GM19452 (cell line): Measurements from ENCODE around the gene ZDHHC11B.
"Not testable (repeated sequence)": the region's sequence is repeated elsewhere in the genome, so short reads cannot be mapped to it uniquely, and the experiment has no call there.

ENCODE experiments used
- ATAC-seq: cut with Tn5 transposase; IDR thresholded peaks from one replicate; pipeline ENCODE4 v1.9.1; 2021; ENCODE audit not compliant: unreplicated experiment

ZDHHC11B gene

DNA sequence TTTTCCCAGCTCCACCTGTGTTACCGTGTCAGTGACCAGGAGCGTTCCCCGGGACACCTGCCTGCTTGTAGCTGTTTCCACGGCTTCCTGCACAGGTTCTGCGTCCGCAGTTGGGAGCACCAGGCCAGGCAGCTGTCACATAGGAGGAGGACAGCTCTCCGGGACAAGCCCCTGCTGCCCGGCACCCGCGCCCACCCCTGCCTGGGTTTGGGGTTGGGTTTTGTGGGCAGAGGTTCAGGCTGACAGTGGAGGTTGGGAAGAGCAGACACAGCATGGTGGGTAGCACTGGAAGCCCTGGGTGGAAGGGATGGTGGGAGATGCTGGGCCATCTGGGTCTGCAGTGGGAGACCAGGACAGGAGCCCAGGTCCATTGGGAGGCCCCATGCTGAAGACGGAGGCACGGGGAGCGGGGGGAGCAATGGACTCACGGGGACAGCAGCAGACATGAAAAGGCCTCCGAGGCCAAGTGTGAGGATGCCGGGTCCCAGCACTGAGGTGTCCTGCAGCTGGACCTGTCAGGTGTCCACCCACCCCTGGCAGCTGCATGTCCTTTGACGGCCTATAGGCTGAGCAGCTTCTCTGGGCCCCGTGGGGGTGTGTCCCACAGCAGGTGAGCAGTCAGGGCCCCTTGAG lies 2.8 kb upstream of the ZDHHC11B start:
- ATAC-seq: not testable (repeated sequence)

DNA sequence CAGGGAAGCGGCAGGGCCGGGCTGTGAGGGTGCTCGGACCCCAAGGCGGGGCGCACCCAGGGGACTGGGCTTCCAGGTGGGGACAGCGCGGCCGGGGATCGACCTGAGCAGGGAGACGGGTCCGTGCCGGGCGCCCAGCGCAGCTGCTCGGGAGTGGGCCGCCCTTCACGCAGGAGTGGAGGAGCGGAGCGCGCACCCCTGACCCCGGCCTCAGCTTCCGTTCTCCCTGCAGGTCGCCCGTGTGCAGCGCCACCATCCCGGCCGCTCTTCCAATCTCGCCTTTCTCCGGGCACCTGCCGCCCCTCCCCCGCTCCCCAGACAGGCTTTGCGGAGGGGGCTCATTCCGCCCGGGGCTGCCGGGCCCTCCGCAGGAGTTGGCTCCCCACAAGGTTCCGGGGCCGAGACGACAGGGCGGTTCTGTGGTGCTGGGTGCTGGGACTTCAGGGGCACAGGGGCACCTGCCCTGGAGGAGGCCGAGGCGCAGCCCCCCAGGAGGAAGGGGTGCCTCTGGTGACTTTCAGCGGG lies 714 bp upstream of the ZDHHC11B start:
- not testable (repeated sequence) for ATAC-seq

DNA sequence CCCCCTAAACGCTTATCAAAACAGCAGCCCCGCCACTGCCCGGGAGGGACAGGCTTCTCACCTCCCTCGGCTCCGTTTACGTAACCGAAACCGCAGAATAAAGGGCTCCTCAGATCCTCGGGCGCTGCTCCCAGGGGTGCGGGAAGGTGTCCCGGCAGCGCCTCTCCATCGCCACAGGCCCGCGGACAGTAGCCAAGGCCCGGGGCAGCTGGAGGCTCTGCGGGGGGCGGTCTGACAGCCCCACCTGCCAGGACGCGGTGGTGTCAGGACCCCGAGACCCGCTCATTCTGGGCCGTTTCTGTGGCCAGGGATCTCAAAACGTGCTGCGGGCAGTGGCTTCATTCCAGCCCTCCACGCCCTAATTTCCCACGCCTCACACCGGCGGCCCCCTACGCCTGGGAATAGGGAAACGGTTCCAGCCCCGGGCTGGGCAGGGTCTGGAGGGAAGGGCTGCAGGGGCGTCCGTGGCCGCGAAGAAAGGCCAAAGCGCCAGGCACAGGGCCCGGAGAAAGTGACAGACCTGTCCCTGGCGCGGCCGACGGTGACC lies 575 bp downstream of the ZDHHC11B start:
- not testable (repeated sequence) for ATAC-seq

DNA sequence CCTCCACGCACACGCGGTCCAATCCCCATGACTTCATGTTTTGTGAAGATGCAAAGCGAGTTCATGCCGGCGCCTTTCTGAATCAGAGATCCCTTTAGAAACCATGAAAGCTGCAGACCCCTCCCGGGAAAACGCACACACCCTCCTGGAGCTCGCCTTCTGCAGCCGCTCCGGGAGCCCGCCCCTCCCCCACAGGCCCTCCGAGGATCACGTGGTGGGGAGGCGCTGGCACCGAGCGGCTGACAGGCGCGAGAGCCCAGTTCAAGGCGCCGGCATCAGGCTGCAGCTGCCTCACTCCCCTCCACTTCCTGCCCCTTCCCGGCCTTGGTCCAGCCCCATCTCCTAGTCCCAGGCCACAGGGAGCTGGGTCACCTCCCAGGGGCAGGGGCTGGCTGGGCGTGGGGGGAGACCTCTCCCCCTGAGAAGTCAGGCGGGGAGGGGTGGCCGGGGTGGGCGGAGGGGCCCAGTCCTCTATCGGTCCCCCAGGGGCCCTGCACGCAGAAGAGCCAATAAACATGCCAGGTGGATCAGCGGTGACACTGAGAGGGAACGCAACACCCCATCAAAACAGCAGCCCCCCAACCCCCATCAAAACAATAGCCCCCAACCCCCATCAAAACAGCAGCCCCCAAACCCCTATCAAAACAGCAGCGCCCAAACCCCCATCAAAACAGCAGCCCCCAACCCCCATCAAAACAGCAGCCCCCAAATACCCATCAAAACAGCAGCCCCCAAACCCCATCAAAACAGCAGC lies 1.3 kb downstream of the ZDHHC11B start:
- not testable (repeated sequence) for ATAC-seq

DNA sequence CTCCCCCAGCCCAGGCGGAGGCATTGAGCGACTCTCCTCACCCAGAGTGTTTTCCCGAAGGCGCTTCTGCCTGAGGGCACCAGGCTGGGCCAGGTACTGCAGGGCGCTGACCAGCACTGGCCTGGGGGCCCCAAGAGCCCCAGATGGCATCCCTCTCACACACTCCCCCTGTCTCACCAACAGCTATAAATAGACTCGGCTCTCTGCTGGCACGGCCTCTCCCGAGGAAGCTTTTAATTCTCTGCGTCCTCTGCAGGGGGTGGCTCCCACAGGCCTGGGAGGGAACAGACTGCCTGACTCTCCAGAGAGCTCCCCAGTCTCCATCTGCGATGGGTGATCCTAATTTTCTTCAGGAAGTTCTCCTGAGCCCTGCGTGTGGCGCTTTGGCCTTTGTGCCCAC lies 2.2 kb downstream of the ZDHHC11B start:
- not testable (repeated sequence) for ATAC-seq

DNA sequence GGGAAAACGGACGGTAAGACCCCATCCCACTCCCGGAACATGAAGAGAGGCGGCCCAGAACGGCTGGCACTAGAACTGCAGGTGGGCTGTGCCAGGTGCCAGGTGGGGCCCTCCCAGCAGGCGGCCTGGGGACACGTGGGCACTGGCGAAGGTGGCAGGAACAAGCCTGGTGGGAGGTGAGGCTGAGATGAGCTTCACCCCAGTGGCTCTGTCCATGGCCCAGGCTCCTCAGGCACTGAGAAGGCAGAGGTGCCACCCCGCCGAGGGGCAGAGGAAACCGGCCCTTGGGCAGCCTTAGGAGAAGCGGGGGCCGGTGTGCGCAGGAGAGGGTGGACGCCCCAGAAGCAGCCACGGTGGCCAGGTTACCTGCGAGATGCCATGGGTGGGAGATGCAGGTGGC lies 4.0 kb downstream of the ZDHHC11B start:
- not testable (repeated sequence) for ATAC-seq

DNA sequence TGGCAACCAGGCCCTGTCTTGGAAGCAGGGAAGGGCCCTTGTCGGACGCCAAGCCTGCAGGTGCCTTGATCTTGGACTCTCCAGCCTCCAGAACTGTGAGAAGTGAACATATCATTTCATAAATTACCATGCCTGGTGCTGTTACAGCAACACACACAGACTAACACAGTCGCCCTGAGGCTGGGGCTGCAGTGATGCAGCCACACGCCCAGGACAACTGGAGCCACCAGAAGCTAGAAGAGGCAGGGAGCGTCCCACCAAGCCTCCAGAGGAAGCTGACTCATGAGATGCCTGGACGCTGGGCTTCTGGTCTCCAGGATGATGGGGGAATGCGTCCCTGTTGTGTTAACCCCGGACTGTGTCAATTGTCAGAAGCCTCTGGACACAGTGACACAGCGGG lies 5.6 kb downstream of the ZDHHC11B start:
- not testable (repeated sequence) for ATAC-seq

DNA sequence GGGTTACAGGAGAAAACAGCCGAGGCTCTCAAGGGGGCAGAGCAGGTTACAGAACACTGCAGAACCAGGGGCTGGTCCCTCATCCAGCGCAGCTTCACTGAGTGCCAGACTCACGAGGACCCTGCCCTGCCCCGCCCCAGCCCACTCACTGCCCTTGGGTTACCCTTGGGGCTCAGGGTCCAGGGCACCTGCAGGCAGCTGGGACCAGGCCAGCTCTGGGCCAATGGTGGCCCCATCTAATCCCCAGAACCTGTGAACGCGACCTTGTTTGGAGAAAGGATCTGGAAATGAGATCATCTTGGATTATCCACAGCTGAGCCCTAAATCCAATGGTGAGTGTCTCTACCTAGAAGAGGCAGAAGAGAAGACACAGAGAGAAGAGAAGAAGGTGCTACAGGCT lies 6.1 kb downstream of the ZDHHC11B start:
- not testable (repeated sequence) for ATAC-seq

DNA sequence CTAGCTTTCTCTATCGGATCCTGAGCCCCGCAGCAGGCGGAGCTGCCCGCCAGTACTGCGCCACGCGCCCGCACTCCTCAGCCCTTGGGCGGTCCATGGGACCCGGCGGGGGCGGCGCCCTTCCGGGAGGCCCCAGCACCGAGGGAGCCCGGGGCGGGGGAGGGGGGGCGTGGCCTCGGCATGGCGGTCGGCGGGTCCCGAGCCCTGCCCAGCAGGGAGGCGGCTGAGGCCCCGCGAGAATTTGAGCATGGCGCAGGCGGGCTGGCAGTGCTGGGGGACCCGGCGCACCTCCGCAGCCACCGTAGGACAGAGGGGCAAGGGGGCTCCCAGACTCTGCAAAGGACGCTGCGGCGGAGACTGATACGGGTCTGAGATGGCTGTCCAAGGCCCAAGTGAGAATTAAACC lies 6.8 kb downstream of the ZDHHC11B start:
- no peak for ATAC-seq

DNA sequence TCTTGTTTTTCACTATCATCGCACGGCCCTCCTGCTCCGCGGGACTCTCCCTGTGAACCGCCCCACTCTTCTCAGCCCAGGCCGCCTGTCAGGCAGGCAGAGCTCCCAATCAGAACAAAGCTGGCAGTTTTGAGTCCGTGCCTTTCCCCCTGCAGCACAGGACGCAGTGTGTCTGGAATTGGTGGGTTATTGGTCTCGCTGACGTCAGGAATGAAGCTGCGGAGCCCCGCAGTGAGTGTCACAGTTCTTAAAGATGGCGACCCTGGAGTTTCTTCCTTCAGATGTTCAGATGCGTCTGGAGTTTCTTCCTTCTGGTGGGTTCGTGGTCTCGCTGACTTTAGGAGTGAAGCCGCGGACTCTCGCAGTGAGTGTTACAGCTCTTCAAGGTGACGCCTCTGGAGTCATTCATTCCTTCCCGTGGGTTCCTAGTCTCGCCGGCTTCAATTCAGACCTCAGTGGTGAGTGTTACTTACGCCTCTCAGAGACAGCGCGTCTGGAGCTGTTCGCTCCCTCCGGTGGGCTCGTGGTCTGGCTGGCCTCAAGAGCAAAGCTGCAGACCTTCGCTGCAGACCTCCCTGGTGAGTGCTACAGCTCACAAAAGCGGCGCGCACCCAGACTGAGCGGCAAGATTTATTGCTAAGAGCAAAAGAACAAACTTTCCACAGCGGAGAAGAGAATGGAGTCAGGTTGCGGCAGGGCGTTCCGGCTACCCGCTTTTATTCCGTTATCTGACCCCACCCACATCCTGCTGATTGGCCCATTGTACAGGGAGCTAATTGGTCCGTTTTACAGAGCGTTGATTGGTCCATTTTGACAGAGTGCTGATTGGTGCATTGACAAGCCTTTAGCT lies 7.4 kb downstream of the ZDHHC11B start:
- no peak for ATAC-seq

DNA sequence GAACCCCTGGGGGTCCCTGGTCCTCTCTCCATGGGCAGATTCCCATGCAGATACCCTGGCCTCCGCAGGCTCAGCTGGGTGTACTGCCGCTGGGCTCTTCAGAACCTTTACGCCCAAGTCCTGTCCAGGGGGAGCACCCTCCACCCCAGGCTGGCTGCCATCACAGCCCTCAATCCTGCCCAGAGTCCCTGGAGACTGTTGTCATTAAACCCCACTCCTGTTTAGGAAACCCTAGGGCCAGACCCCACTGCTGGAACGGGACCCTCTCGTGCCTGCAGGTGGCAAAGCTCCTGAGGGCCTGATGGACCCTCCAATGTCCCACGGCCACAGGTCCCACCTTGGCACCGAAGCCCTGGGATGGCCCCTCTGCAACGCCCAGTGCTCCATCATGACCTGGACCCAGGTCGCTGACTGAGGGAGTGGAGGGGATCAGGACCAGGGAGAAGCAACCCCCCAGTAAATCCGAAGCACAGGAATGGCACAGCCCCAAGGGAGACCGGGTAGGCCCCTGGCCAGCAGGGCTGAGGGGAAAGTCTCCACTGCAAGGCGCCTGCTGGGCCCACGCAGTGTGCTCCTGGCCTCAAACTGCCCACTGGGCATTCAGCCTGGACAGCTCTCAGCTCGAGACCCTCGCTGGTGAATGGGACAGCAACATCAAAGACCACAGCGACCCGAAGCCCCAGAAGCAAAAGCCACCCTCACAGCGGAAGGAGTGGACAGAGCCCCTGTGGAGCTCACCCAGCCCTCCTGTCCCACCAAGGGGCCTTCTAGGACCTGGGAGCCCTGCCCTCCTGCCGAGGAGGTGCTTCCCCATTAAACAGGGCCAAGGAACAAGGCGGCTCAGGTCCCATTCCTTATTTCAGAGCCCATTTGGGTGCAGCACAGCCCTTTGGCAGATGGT lies 8.3 kb downstream of the ZDHHC11B start:
- no peak for ATAC-seq

DNA sequence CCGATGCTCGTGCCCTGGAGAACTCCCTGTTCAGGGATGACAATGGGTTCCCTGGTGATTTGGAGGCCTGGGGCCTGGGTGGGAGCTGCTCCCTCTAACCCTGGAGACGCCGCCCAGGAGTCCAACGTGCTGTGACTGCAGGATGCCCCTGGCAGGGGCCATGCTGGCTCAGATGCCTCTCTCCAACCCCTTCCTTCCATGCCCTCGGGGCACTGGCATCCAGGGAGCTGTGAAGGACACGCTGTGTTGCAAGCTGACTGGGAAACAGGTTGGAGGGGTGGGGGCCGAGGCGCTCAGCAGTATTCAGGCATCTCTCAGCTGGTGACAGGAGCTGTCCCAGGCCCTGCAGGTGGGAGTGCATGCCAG lies 9.0 kb downstream of the ZDHHC11B start:
- not testable (repeated sequence) for ATAC-seq

DNA sequence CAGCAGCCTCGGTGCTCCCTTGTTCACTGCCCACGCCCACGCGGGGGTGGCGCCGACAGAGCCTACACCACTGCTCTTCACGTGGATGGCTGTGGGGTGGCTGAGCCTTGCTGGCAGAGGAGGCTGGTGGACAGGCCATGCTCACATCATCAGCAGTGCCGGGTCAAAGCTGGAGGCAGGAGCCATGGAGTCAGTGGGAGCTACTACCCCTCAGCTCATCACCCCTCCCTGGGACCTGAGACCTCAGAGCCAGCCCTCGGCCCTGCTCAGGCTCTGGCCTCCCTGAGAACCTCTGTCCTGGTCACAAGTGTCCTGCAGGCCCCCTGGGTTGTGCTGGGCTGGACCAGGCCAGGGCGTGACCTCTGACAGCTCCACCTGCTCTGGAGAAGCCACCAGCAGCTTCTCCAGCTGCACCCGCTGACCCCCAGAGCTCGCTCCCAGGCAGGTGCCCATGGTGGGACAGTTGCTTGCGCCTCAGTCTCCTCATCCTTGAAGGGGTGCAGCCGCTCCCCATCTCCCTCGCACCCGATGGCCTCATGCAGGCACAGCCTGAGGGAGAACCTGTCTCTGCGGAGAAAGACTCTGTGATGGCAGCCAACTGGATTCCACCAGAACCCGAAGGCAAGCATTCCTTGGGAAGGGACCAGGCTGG lies 9.5 kb downstream of the ZDHHC11B start:
- not testable (repeated sequence) for ATAC-seq

DNA sequence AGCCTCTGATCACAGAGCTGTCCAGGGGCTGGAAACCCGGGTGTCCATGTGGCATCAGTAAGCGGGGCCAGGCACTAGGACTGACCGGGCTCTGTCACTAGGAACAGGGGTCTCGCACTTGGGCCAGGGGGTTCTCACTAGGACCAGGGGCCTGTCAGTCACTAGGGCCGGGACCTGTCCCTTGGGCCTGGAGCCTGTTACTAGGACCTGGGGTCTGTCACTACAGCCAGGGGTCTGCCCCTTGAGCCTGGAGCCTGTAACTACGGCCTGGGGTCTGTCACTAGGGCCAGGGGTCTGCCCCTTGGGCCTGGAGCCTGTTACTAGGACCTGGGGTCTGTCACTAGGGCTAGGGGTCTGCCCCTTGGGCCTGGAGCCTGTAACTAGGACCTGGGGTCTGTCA lies 10.2 kb downstream of the ZDHHC11B start:
- not testable (repeated sequence) for ATAC-seq

DNA sequence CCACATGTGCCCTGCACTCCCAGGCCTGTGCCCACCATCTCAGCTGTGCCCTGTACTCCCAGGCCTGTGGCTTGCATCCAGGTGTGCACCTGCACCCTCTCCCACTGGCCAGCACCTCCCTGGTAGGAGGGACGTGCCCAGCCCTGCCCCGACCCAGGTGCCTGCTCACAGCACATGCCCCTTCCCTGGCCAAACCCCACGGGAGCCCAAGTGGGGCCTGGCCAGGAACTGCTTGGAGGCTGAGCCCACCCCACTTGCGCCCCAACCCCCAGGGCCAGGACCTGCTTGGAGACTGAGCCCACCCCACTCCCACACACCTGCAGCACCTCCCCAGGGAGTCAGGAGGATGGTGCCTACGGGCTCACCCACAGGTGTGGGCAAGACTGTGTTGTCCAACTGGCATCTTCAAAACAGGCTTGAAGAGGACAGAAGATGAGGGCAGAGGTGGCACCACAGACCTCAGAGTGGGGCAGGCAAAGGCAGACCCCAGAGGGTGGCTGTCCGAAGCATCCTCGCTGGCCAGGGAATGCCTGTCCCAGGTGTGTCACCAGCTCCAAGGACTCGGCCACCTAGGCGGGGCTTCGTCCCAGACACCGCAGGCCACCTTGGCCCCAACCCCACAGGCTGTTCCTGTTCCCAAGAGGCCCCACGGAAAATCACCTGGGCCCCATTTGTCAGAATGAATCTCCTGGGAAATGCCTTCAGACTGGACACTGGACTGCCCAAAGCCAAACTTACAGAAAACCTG lies 10.8 kb downstream of the ZDHHC11B start:
- ATAC-seq: no peak

DNA sequence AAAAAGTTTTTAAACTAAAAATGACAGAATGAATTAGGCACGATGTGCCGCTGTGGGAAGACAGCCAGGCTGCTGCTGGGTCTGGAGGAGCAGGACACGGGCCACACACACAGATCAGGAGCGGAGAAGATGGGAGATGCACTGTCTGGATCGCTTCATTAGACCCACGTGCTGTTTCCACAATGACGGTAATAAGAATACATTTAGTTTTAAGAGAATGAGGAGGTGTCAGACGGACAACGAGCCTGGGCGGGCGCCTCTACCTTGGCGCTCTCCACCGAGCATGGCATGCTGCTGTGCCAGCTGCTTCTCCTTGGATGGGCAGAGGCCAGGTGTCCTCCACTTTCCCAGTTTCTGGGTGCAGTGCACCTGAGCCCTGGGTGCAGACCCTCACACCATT lies 11.6 kb downstream of the ZDHHC11B start:
- ATAC-seq: not testable (repeated sequence)

DNA sequence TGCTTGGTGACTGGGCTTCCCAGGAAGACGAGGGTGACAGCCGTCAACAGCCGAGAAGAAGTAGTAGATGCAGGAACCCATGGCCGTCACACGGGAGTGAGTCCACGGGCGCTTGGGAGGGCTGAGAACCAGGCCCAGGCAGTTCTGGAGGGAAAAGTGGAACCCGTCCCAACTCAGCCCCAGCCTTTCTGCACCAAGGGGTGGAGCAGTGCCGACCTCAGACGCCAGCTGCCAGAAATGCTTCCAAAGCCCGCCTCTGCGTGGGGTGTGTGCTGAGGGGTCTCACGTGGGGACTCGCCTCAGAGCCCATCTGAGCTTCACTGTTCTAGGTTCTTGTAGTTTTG lies 12.0 kb downstream of the ZDHHC11B start:
- ATAC-seq: not testable (repeated sequence)

DNA sequence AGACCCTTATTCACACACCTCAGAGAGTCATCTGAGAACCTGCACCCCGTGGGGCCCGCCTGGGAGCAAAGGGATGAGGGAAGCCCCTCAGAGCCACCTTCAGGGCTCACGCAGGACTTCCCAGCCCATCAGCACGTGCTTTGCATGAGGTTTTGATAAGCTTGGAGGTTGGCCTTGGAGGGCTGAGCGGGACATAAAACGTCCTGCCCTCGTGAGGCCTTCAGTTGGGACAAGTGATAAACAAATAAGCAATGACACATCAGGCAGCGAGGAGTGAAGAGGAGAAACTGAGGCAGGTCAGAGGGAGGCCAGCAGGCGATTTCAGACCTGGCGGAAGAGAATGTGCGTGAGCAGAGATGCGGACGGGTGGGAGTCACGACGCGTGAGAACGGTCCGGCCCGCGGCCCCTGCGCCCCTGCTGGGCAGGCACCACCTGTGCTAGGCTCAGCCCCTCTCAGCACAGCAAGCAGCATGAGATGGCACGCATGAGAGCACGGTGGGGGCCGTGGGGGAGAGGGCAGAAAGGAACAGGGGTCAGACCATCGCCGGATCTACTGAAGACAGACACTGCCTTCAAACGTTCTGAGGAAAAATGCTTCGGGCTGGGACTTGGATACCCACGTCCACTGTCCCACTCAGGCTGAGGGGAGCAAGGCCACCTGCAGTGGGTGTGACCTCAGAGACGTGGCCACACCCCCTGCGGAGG lies 12.5 kb downstream of the ZDHHC11B start:
- not testable (repeated sequence) for ATAC-seq
